ENCODE data around the gene IFI35. TPM values are rescaled to one million over a fixed set of nuclear protein-coding genes. Genes with fewer than 3 reads are reported as not detected.
A peak's percentile ranks its signal among the peaks of the same experiment; 100 is the strongest.

The IFI35 gene
- total and polyA plus RNA-seq, 11 donors = 8.4 to 66.7 (median 11.9) TPM

GRCh38 chr17:42979511-42980273, 26.9 kb upstream of the IFI35 start, which contains the start of gene PTGES3L:
Gene PTGES3L, minus strand, starts transcription at chr17:42980080. Its CDS starts 27 bp downstream, at chr17:42980053.
- H3K27ac ChIP-seq = peak within 1 kb of the TSS; percentile 11 to 93 (median 89)
- DNase-seq (peak; percentile 69 to 88 (median 73)), ATAC-seq (peak; percentile 83 to 90 (median 86))
- intact Hi-C loops (cut with DNase I) = loop anchor here in 2 of 10 donors (1.0 kb wide), 2 partner anchors 15 to 19 kb away; partner anchors contain the start of genes RPL27 (in 2 of the 2) and AARSD1 (in 1 of the 2)
- no peaks in the 10 kb centered on the region for H3K27me3 ChIP-seq
- WGBS, 4 donors = 24 to 29% (median 28%) methylated on average over 18 to 21 of the region's 21 CpGs
- peak within 1 kb of the TSS; percentile 63 to 100 (median 92) for H3K4me3 ChIP-seq
- TF ChIP-seq CTCF (IDR thresholded peaks at IDR 0.05) (no peak), POLR2A (IDR thresholded peaks at IDR 0.05) (no peak)
- peaks cover 0 to 36% (median 25%) of the 10 kb centered on the region in 12 donors for H3K4me1 ChIP-seq
- no peaks in the 10 kb centered on the region for H3K9me3 ChIP-seq
- H3K36me3 ChIP-seq = peaks cover 0 to 11% (median 3%) of the 10 kb centered on the region in 9 donors

GRCh38 chr17:42980274-42980765, 26.3 kb upstream of the IFI35 start, which contains the start of gene RUNDC1:
Gene RUNDC1, plus strand, starts transcription at chr17:42980565. Its CDS starts 12 bp downstream, at chr17:42980577.
- H3K27me3 ChIP-seq = no peaks in the 10 kb centered on the region
- intact Hi-C loops (cut with DNase I) = loop anchor here in 2 of 10 donors (1.0 kb wide), 2 partner anchors 16 to 18 kb away; partner anchors contain the start of genes RPL27 (in 2 of the 2) and AARSD1 (in 1 of the 2)
- WGBS, 4 donors = 0 to 1% (median 0%) methylated on average over 26 to 39 of the region's 39 CpGs

GRCh38 chr17:42980766-42981397, 25.7 kb upstream of the IFI35 start:
- WGBS, 4 donors = 0 to 1% (median 1%) methylated on average over 32 to 67 of the region's 67 CpGs
- TF ChIP-seq POLR2A (IDR thresholded peaks at IDR 0.05) (no peak), CTCF (IDR thresholded peaks at IDR 0.05) (no peak)
- intact Hi-C loops (cut with DNase I) = loop anchor here in 2 of 10 donors (1.0 kb wide), 2 partner anchors 17 kb away; partner anchors contain the start of genes RPL27 (in 2 of the 2) and AARSD1 (in 1 of the 2)

More at GRCh38 chr17:42980274-42980765, 26.3 kb upstream of the IFI35 start, which contains the start of gene RUNDC1:
- Histone ChIP-seq H3K4me1 (peaks cover 0 to 39% (median 25%) of the 10 kb centered on the region in 12 donors), H3K36me3 (peaks cover 0 to 18% (median 5%) of the 10 kb centered on the region in 9 donors), H3K9me3 (no peaks in the 10 kb centered on the region), H3K4me3 (peak within 1 kb of the TSS; percentile 63 to 100 (median 92)), H3K27ac (peak within 1 kb of the TSS; percentile 11 to 93 (median 89))
- DNase-seq (peak; percentile 94 to 97 (median 95)), ATAC-seq (peak; percentile 92 to 95 (median 92))
- TF ChIP-seq CTCF (IDR thresholded peaks at IDR 0.05) = no peak
- TF ChIP-seq POLR2A (IDR thresholded peaks at IDR 0.05) = peak in 1 of 2 donors; percentile 40

More at GRCh38 chr17:42980766-42981397, 25.7 kb upstream of the IFI35 start:
- peaks cover 0 to 42% (median 25%) of the 10 kb centered on the region in 12 donors for H3K4me1 ChIP-seq
- no peaks in the 10 kb centered on the region for H3K27me3 ChIP-seq
- H3K9me3 ChIP-seq = no peaks in the 10 kb centered on the region
- peak in 3 of 4 donors; percentile 25 to 55 (median 54) for ATAC-seq
- DNase-seq = peak; percentile 25 to 68 (median 58)
- H3K36me3 ChIP-seq = peaks cover 0 to 23% (median 5%) of the 10 kb centered on the region in 9 donors
- H3K27ac ChIP-seq = peak overlapping the region in 11 of 12 donors; percentile 83 to 93 (median 89)
- peak overlapping the region; percentile 63 to 100 (median 92) for H3K4me3 ChIP-seq
